GM10266 (cell line): Measurements from ENCODE around the gene CABLES1.

ENCODE experiments used
- DNase-seq: peaks from one replicate; pipeline ENCODE4 v3.0.0; 2012; ENCODE audit errors: extremely low spot score
- CTCF ChIP-seq: IDR thresholded peaks from 2 replicates; pipeline ENCODE4 v1.5.1; 2012; ENCODE audit warnings: mild to moderate bottlenecking, low read depth; ENCODE audit not compliant: control insufficient read depth, insufficient read depth; ENCODE audit errors: missing control alignments

Gene CABLES1

GRCh38 chr18:23247331-23247730 lies 112.0 kb downstream of the CABLES1 start:
- no peak for TF ChIP-seq CTCF
- DNase-seq = no peak

- TF ChIP-seq CTCF = no peak
- DNase-seq = no peak
Measured at GRCh38 chr18:23247896-23248295, 112.6 kb downstream of the CABLES1 start.

GRCh38 chr18:23248826-23249225 lies 113.5 kb downstream of the CABLES1 start:
- no peak for DNase-seq
- no peak for TF ChIP-seq CTCF

GRCh38 chr18:23249348-23249747 lies 114.1 kb downstream of the CABLES1 start:
- TF ChIP-seq CTCF = no peak
- DNase-seq = no peak

- TF ChIP-seq CTCF = no peak
- no peak for DNase-seq
Measured at GRCh38 chr18:23250893-23251656, 115.8 kb downstream of the CABLES1 start.

- no peak for TF ChIP-seq CTCF
- no peak for DNase-seq
Measured at GRCh38 chr18:23253630-23254029, 118.3 kb downstream of the CABLES1 start.

- TF ChIP-seq CTCF = no peak
- DNase-seq = no peak
Measured at GRCh38 chr18:23257137-23257536, 121.9 kb downstream of the CABLES1 start.
